OCI-LY1 (cell line): ENCODE data around the gene TACR1.

Experiments
- H2AFZ ChIP-seq: fragments of 200-600 bp; sonication (generic), shearing (Covaris generic); 2 replicates; pipeline ENCODE4 v1.6.0; 2014; ENCODE audit warnings: antibody characterized with exemption, mild to moderate bottlenecking, low read length
- H3F3A ChIP-seq: fragments of 200-600 bp; sonication (generic), shearing (Covaris generic); 2 replicates; pipeline ENCODE4 v1.6.0; 2014; ENCODE audit warnings: mild to moderate bottlenecking, antibody characterized with exemption, low read length, moderate library complexity; ENCODE audit not compliant: insufficient read depth
- H3K27ac ChIP-seq: fragments of 200-600 bp; sonication (generic); 2 replicates; pipeline ENCODE4 v1.5.1; 2014; ENCODE audit warnings: low read length, mixed run types, mild to moderate bottlenecking, low read depth; ENCODE audit not compliant: poor library complexity, severe bottlenecking
- H3K27me3 ChIP-seq: fragments of 200-600 bp; sonication (generic); 2 replicates; pipeline ENCODE4 v1.6.0; 2014; ENCODE audit warnings: antibody characterized with exemption, mild to moderate bottlenecking, low read length, moderate library complexity; ENCODE audit not compliant: insufficient read depth
- H3K36me3 ChIP-seq: fragments of 200-600 bp; sonication (generic); 2 replicates; pipeline ENCODE4 v1.6.1; 2014; ENCODE audit warnings: mild to moderate bottlenecking, antibody characterized with exemption, low read length, moderate library complexity, mixed read lengths; ENCODE audit not compliant: insufficient read depth
- H3K4me1 ChIP-seq: fragments of 200-600 bp; sonication (generic); 2 replicates; pipeline ENCODE4 v1.5.1; 2014; ENCODE audit warnings: mild to moderate bottlenecking, low read length, moderate library complexity; ENCODE audit not compliant: insufficient read depth, severe bottlenecking
- H3K4me2 ChIP-seq: fragments of 200-600 bp; sonication (generic), shearing (Covaris generic); 2 replicates; pipeline ENCODE4 v1.6.1; 2014; ENCODE audit warnings: low read length
- H3K4me3 ChIP-seq: fragments of 200-600 bp; sonication (generic); 2 replicates; pipeline ENCODE4 v1.5.1; 2014; ENCODE audit warnings: low read length, low read depth, mild to moderate bottlenecking, mixed read lengths; ENCODE audit not compliant: poor library complexity, severe bottlenecking
- H3K79me2 ChIP-seq: fragments of 200-600 bp; shearing (Covaris generic); 2 replicates; pipeline ENCODE4 v1.6.1; 2016; ENCODE audit warnings: mixed run types, low read length, mixed read lengths; ENCODE audit not compliant: insufficient read depth
- H3K9ac ChIP-seq: fragments of 200-600 bp; sonication (generic), shearing (Covaris generic); 2 replicates; pipeline ENCODE4 v1.6.1; 2014; ENCODE audit warnings: mild to moderate bottlenecking, low read length, mixed read lengths
- H3K9me2 ChIP-seq: fragments of 200-600 bp; sonication (generic), shearing (Covaris generic); 2 replicates; pipeline ENCODE4 v1.6.1; 2014; ENCODE audit warnings: low read depth, mild to moderate bottlenecking, low read length, mixed read lengths
- H3K9me3 ChIP-seq: fragments of 200-600 bp; shearing (Covaris generic); 2 replicates; pipeline ENCODE4 v1.6.1; 2014; ENCODE audit warnings: low read length, mixed read lengths
- H4K20me1 ChIP-seq: fragments of 200-600 bp; sonication (generic), shearing (Covaris generic); 2 replicates; pipeline ENCODE4 v1.6.0; 2016; ENCODE audit warnings: mild to moderate bottlenecking, low read length; ENCODE audit not compliant: insufficient read depth
- CTCF ChIP-seq: fragments of 200-600 bp; sonication (generic), shearing (Covaris generic); IDR thresholded peaks from 2 replicates; pipeline ENCODE4 v1.5.1; 2017; ENCODE audit warnings: mild to moderate bottlenecking, antibody characterized with exemption, low read length, moderate library complexity, mixed read lengths
- EZH2 ChIP-seq: fragments of 200-600 bp; sonication (generic), shearing (Covaris generic); IDR thresholded peaks from 2 replicates; pipeline ENCODE4 v1.8.0; 2017; ENCODE audit warnings: borderline replicate concordance, mixed run types, mild to moderate bottlenecking, antibody characterized with exemption, low read length, moderate library complexity, mixed read lengths

Gene TACR1

GRCh38 chr2:75134860-75135259, 64.5 kb downstream of the TACR1 start:
- no peaks in the 10 kb centered on the region for H4K20me1 ChIP-seq
- H3K79me2 ChIP-seq: no peaks in the 10 kb centered on the region
- H3K4me2 ChIP-seq: no peak overlapping the region
- no peaks in the 10 kb centered on the region for H3K36me3 ChIP-seq
- H3K27ac ChIP-seq: no peak overlapping the region
- H3K9me3 ChIP-seq: no peaks in the 10 kb centered on the region
- H3K4me1 ChIP-seq: no peaks in the 10 kb centered on the region
- H3F3A ChIP-seq: no peaks in the 10 kb centered on the region
- no peaks in the 10 kb centered on the region for H3K27me3 ChIP-seq
- H3K4me3 ChIP-seq: no peak overlapping the region
- H3K9ac ChIP-seq: no peak overlapping the region
- no peaks in the 10 kb centered on the region for H3K9me2 ChIP-seq
- TF ChIP-seq CTCF: no peak
- no peak for TF ChIP-seq EZH2
- no peak overlapping the region for H2AFZ ChIP-seq

- no peaks in the 10 kb centered on the region for H4K20me1 ChIP-seq
- no peak overlapping the region for H3K4me3 ChIP-seq
- no peaks in the 10 kb centered on the region for H3K9me2 ChIP-seq
- no peaks in the 10 kb centered on the region for H3F3A ChIP-seq
- no peaks in the 10 kb centered on the region for H3K4me1 ChIP-seq
- H3K9me3 ChIP-seq: no peaks in the 10 kb centered on the region
- no peak overlapping the region for H3K27ac ChIP-seq
- no peak overlapping the region for H3K9ac ChIP-seq
- H2AFZ ChIP-seq: no peak overlapping the region
- TF ChIP-seq EZH2: no peak
- no peak for TF ChIP-seq CTCF
- no peaks in the 10 kb centered on the region for H3K79me2 ChIP-seq
- H3K4me2 ChIP-seq: no peak overlapping the region
- no peaks in the 10 kb centered on the region for H3K36me3 ChIP-seq
- H3K27me3 ChIP-seq: no peaks in the 10 kb centered on the region
Observed at GRCh38 chr2:75133621-75134570, 65.4 kb downstream of the TACR1 start.

- H3K4me1 ChIP-seq: no peaks in the 10 kb centered on the region
- H3K9me2 ChIP-seq: no peaks in the 10 kb centered on the region
- H2AFZ ChIP-seq: no peak overlapping the region
- H3K79me2 ChIP-seq: no peaks in the 10 kb centered on the region
- H3K4me3 ChIP-seq: no peak overlapping the region
- no peak for TF ChIP-seq EZH2
- TF ChIP-seq CTCF: peak; percentile 23
- no peaks in the 10 kb centered on the region for H3K36me3 ChIP-seq
- H3K27ac ChIP-seq: no peak overlapping the region
- no peaks in the 10 kb centered on the region for H3K9me3 ChIP-seq
- H3K4me2 ChIP-seq: no peak overlapping the region
- no peaks in the 10 kb centered on the region for H4K20me1 ChIP-seq
- no peaks in the 10 kb centered on the region for H3F3A ChIP-seq
- H3K27me3 ChIP-seq: no peaks in the 10 kb centered on the region
- no peak overlapping the region for H3K9ac ChIP-seq
Observed at GRCh38 chr2:75130171-75130570, 69.1 kb downstream of the TACR1 start.
